ENCODE measurements around the gene WDFY2. TPM values are rescaled to one million over a fixed set of nuclear protein-coding genes. Genes with fewer than 3 reads are reported as not detected.

WDFY2 gene
- total RNA-seq, 2 experiments from 2014 or later: 11.3 TPM

- Mint-ChIP-seq H3K36me3 (ENCODE audit: low read depth) (no peaks in the 10 kb centered on the region), H3K27me3 (ENCODE audit: low read depth) (no peaks in the 10 kb centered on the region), H3K9me3 (ENCODE audit: insufficient read depth) (no peaks in the 10 kb centered on the region), H3K4me1 (ENCODE audit: low read depth) (no peaks in the 10 kb centered on the region), H3K27ac (no peak overlapping the region), H3K4me3 (no peak overlapping the region)
- peak; percentile 13 for DNase-seq
- no peak for ATAC-seq
- CTCF ChIA-PET: no interaction called here
- POLR2A ChIA-PET: no interaction called here
Observed at GRCh38 chr13:51772781-51773180, 188.5 kb downstream of the WDFY2 start.

GRCh38 chr13:51773515-51773914 is 189.3 kb downstream of the WDFY2 start:
- Mint-ChIP-seq H3K9me3 (ENCODE audit: insufficient read depth) (no peaks in the 10 kb centered on the region), H3K4me1 (ENCODE audit: low read depth) (no peaks in the 10 kb centered on the region), H3K27ac (no peak overlapping the region), H3K36me3 (ENCODE audit: low read depth) (no peaks in the 10 kb centered on the region), H3K27me3 (ENCODE audit: low read depth) (no peaks in the 10 kb centered on the region), H3K4me3 (no peak overlapping the region)
- no peak for DNase-seq
- no peak for ATAC-seq
- POLR2A ChIA-PET: no interaction called here
- CTCF ChIA-PET: no interaction called here

GRCh38 chr13:51776179-51776578 is 191.9 kb downstream of the WDFY2 start:
- no peaks in the 10 kb centered on the region for H3K9me3 Mint-ChIP-seq (ENCODE audit: insufficient read depth)
- ATAC-seq: no peak
- no peaks in the 10 kb centered on the region for H3K27me3 Mint-ChIP-seq (ENCODE audit: low read depth)
- no peak for DNase-seq
- no peaks in the 10 kb centered on the region for H3K36me3 Mint-ChIP-seq (ENCODE audit: low read depth)
- no peaks in the 10 kb centered on the region for H3K4me1 Mint-ChIP-seq (ENCODE audit: low read depth)
- ChIA-PET POLR2A (interaction anchor here (0.5 kb wide), 1 partner anchor 651 kb away, joined by 3 read pairs; no protein-coding TSS in a partner anchor), CTCF (no interaction called here)
- H3K4me3 Mint-ChIP-seq: no peak overlapping the region
- H3K27ac Mint-ChIP-seq: no peak overlapping the region

- Mint-ChIP-seq H3K9me3 (ENCODE audit: insufficient read depth) (no peaks in the 10 kb centered on the region), H3K36me3 (ENCODE audit: low read depth) (no peaks in the 10 kb centered on the region), H3K4me3 (no peak overlapping the region), H3K4me1 (ENCODE audit: low read depth) (no peaks in the 10 kb centered on the region), H3K27me3 (ENCODE audit: low read depth) (no peaks in the 10 kb centered on the region), H3K27ac (no peak overlapping the region)
- DNase-seq: no peak
- no peak for ATAC-seq
- POLR2A ChIA-PET: no interaction called here
- CTCF ChIA-PET: interaction anchor here (1.9 kb wide), 1 partner anchor 20 kb away, joined by 5 read pairs; no protein-coding TSS in a partner anchor
Observed at GRCh38 chr13:51777921-51778320, 193.7 kb downstream of the WDFY2 start.

GRCh38 chr13:51778392-51778791 is 194.1 kb downstream of the WDFY2 start:
- H3K4me1 Mint-ChIP-seq (ENCODE audit: low read depth): no peaks in the 10 kb centered on the region
- H3K9me3 Mint-ChIP-seq (ENCODE audit: insufficient read depth): no peaks in the 10 kb centered on the region
- no peaks in the 10 kb centered on the region for H3K27me3 Mint-ChIP-seq (ENCODE audit: low read depth)
- H3K27ac Mint-ChIP-seq: no peak overlapping the region
- no peak for ATAC-seq
- no peak for DNase-seq
- ChIA-PET POLR2A (no interaction called here), CTCF (interaction anchor here (1.9 kb wide), 1 partner anchor 19 kb away, joined by 5 read pairs; no protein-coding TSS in a partner anchor)
- no peaks in the 10 kb centered on the region for H3K36me3 Mint-ChIP-seq (ENCODE audit: low read depth)
- no peak overlapping the region for H3K4me3 Mint-ChIP-seq

GRCh38 chr13:51780099-51780498 is 195.8 kb downstream of the WDFY2 start:
- Mint-ChIP-seq H3K27me3 (ENCODE audit: low read depth) (no peaks in the 10 kb centered on the region), H3K4me1 (ENCODE audit: low read depth) (no peaks in the 10 kb centered on the region), H3K36me3 (ENCODE audit: low read depth) (no peaks in the 10 kb centered on the region), H3K9me3 (ENCODE audit: insufficient read depth) (no peaks in the 10 kb centered on the region), H3K27ac (no peak overlapping the region), H3K4me3 (no peak overlapping the region)
- ATAC-seq (no peak), DNase-seq (no peak)
- ChIA-PET POLR2A (no interaction called here), CTCF (no interaction called here)

GRCh38 chr13:51781246-51782022 is 197.2 kb downstream of the WDFY2 start:
- peak; percentile 61 for ATAC-seq
- Mint-ChIP-seq H3K9me3 (ENCODE audit: insufficient read depth) (no peaks in the 10 kb centered on the region), H3K27ac (no peak overlapping the region), H3K36me3 (ENCODE audit: low read depth) (no peaks in the 10 kb centered on the region), H3K27me3 (ENCODE audit: low read depth) (no peaks in the 10 kb centered on the region), H3K4me3 (no peak overlapping the region), H3K4me1 (ENCODE audit: low read depth) (no peaks in the 10 kb centered on the region)
- ChIA-PET POLR2A (no interaction called here), CTCF (interaction anchor here (1.0 kb wide), 2 partner anchors 16 to 495 kb away, joined by 3 to 4 read pairs; no protein-coding TSS in a partner anchor)
- no peak for DNase-seq

GRCh38 chr13:51782026-51782710 is 197.9 kb downstream of the WDFY2 start:
- ATAC-seq (no peak), DNase-seq (no peak)
- no peaks in the 10 kb centered on the region for H3K36me3 Mint-ChIP-seq (ENCODE audit: low read depth)
- CTCF ChIA-PET: no interaction called here
- POLR2A ChIA-PET: no interaction called here
- H3K4me1 Mint-ChIP-seq (ENCODE audit: low read depth): no peaks in the 10 kb centered on the region
- no peak overlapping the region for H3K27ac Mint-ChIP-seq
- no peaks in the 10 kb centered on the region for H3K9me3 Mint-ChIP-seq (ENCODE audit: insufficient read depth)
- H3K4me3 Mint-ChIP-seq: no peak overlapping the region
- no peaks in the 10 kb centered on the region for H3K27me3 Mint-ChIP-seq (ENCODE audit: low read depth)

- Mint-ChIP-seq H3K27ac (no peak overlapping the region), H3K4me1 (ENCODE audit: low read depth) (no peaks in the 10 kb centered on the region), H3K27me3 (ENCODE audit: low read depth) (no peaks in the 10 kb centered on the region), H3K36me3 (ENCODE audit: low read depth) (no peaks in the 10 kb centered on the region), H3K9me3 (ENCODE audit: insufficient read depth) (no peaks in the 10 kb centered on the region), H3K4me3 (no peak overlapping the region)
- ATAC-seq (no peak), DNase-seq (no peak)
- ChIA-PET CTCF (no interaction called here), POLR2A (no interaction called here)
Observed at GRCh38 chr13:51783428-51784094, 199.3 kb downstream of the WDFY2 start.

- Mint-ChIP-seq H3K4me1 (ENCODE audit: low read depth) (no peaks in the 10 kb centered on the region), H3K9me3 (ENCODE audit: insufficient read depth) (no peaks in the 10 kb centered on the region), H3K4me3 (no peak overlapping the region), H3K27me3 (ENCODE audit: low read depth) (no peaks in the 10 kb centered on the region), H3K36me3 (ENCODE audit: low read depth) (no peaks in the 10 kb centered on the region), H3K27ac (no peak overlapping the region)
- ATAC-seq (no peak), DNase-seq (no peak)
- ChIA-PET CTCF (no interaction called here), POLR2A (no interaction called here)
Observed at GRCh38 chr13:51784097-51784496, 199.8 kb downstream of the WDFY2 start.

- H3K4me3 Mint-ChIP-seq: no peak overlapping the region
- no peaks in the 10 kb centered on the region for H3K9me3 Mint-ChIP-seq (ENCODE audit: insufficient read depth)
- DNase-seq (no peak), ATAC-seq (no peak)
- H3K27ac Mint-ChIP-seq: no peak overlapping the region
- ChIA-PET CTCF (interaction anchor here (1.7 to 2.3 kb wide), 2 partner anchors 12 to 341 kb away, joined by 4 to 17 read pairs; no protein-coding TSS in a partner anchor), POLR2A (interaction anchor here (1.4 kb wide), 1 partner anchor 12 kb away, joined by 3 read pairs; no protein-coding TSS in a partner anchor)
- no peaks in the 10 kb centered on the region for H3K36me3 Mint-ChIP-seq (ENCODE audit: low read depth)
- no peaks in the 10 kb centered on the region for H3K27me3 Mint-ChIP-seq (ENCODE audit: low read depth)
- no peaks in the 10 kb centered on the region for H3K4me1 Mint-ChIP-seq (ENCODE audit: low read depth)
Observed at GRCh38 chr13:51785712-51786424, 201.6 kb downstream of the WDFY2 start.

All from activated CD8-positive, alpha-beta T cell treated with anti-CD3 and anti-CD28 coated beads, Interleukin-2, amount 10 ng/mL, durations not matched to agents 7 days and 5 days (primary cell).